Stomach smooth muscle (tissue), 2 donors: ENCODE data around the gene TNIK.

ENCODE experiments used
- H3K27ac ChIP-seq: one replicate; pipeline ENCODE4 v1.7.0; 2013; ENCODE audit warnings: mild to moderate bottlenecking, low read length, inconsistent platforms
- H3K27me3 ChIP-seq, 2 donors: one replicate each; pipeline ENCODE4 v1.7.0; 2013; ENCODE audit warnings: low read length in 2 of 2; ENCODE audit not compliant: insufficient read depth in 2 of 2, control insufficient read depth in 1 of 2
- H3K36me3 ChIP-seq, 2 donors: one replicate each; pipeline ENCODE4 v1.7.0; 2013; ENCODE audit warnings: low read length in 2 of 2; ENCODE audit not compliant: control insufficient read depth in 2 of 2, insufficient read depth in 2 of 2
- H3K4me1 ChIP-seq: one replicate; pipeline ENCODE4 v1.7.0; 2013; ENCODE audit warnings: low read length; ENCODE audit not compliant: control insufficient read depth, insufficient read depth
- H3K4me3 ChIP-seq, 2 donors: one replicate each; pipeline ENCODE4 v1.7.0; 2013; ENCODE audit warnings: low read length in 2 of 2
- H3K9ac ChIP-seq, 2 donors: one replicate each; pipeline ENCODE4 v1.7.0; 2013; ENCODE audit warnings: low read length in 2 of 2, mild to moderate bottlenecking in 1 of 2
- H3K9me3 ChIP-seq, 2 donors: one replicate each; pipeline ENCODE4 v1.7.0; 2013; ENCODE audit warnings: low read length in 2 of 2; ENCODE audit not compliant: control insufficient read depth in 2 of 2
- donor health status: healthy.
- donor health status: Pancreatic carcinoma.

Gene TNIK

DNA sequence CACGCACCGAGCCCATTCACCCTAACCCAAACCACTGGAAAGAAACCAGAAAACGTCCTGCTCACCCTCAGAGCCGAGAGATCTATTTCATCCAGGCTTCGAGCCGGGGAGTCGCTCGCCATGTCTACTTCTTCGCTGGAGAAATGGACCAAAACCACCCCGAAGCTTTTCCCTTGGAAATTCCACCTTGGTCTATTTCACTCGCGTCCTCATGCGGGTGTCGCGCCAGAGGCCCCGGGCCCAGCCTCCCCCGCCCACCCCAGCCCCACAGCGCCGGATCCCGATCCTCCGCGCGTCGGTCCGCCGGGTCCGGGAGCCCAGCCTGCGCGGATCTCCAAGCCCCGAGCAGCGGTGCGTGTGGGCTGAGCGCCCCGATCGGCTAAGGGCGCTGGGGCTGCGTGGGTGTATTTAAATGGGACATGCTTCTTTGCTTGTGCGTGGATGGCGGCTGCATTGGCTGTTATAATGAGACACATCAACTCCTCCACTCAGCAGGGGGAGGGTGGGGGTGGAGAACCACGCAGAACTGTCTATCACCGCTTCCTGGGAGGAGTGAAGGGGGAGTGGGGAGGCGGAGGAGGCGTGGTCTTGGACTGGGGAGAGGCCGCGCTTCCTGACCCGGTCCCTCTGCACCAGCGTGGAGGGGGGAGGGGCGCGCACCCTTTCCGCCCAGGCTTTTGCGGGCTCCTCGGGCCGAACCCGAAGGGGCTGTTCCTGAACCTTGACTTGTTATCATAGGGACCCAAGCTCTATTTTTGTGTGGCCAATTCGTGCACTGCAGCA lies at the start of gene TNIK:
TSS of gene TNIK (minus strand) at position 464 of the 783 bp plus-strand sequence. CDS start at position 122, 342 bp downstream.
- H3K27ac ChIP-seq, result peak within 1 kb of the TSS; percentile 76
- peak within 1 kb of the TSS; percentile 45 to 81 for H3K9ac ChIP-seq
- H3K4me1 ChIP-seq, result peaks cover 27% of the 10 kb centered on the region
- no peaks in the 10 kb centered on the region for H3K9me3 ChIP-seq
- H3K4me3 ChIP-seq, result peak within 1 kb of the TSS; percentile 83 to 88
- H3K27me3 ChIP-seq, result no peaks in the 10 kb centered on the region
- H3K36me3 ChIP-seq, result no peaks in the 10 kb centered on the region

DNA sequence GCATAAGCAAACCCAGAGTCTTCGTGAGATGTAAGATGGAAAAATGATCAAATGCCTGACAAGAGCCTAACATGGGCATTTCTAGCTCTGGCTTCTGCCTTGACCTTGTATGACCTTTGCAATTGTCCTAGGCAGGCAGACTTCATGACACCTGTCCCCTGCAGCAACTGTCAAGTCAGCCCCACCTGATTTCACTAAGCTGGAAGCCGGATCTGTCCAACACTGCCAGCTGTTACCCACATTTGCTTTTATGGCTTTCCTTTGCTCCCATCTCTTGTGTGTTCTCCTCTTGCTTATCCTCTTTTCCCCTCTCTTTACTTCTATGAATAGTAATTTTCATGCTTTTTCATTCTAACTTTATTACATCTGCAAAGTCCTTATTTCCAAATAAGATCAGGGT lies 48.5 kb upstream of the TNIK start:
- H3K4me1 ChIP-seq, result no peaks in the 10 kb centered on the region
- no peak overlapping the region for H3K9ac ChIP-seq
- H3K36me3 ChIP-seq, result no peaks in the 10 kb centered on the region
- H3K9me3 ChIP-seq, result no peaks in the 10 kb centered on the region
- no peak overlapping the region for H3K4me3 ChIP-seq
- H3K27ac ChIP-seq, result no peak overlapping the region
- H3K27me3 ChIP-seq, result no peaks in the 10 kb centered on the region

DNA sequence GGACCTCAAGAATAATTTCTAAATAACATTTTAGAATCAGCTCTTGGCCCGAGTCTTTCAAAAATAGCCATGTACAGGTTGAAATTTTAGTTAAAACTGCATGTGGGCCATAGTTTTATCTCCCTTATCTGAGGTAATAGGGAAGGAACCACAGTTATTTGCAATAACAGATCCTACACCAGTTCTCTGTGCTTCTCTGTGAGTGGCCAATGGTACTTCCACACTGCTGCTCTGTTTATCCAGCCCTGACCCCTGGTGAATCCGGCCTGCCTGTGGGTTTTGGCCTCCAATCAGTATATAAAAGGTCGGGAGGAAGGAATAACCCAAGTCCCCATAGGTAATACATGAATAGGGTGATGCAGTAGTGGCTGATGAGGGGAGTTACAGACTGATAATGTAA lies 48.0 kb upstream of the TNIK start:
- Histone ChIP-seq H3K4me3 (no peak overlapping the region), H3K27me3 (no peaks in the 10 kb centered on the region), H3K36me3 (no peaks in the 10 kb centered on the region), H3K27ac (no peak overlapping the region), H3K9ac (no peak overlapping the region), H3K9me3 (no peaks in the 10 kb centered on the region), H3K4me1 (no peaks in the 10 kb centered on the region)

DNA sequence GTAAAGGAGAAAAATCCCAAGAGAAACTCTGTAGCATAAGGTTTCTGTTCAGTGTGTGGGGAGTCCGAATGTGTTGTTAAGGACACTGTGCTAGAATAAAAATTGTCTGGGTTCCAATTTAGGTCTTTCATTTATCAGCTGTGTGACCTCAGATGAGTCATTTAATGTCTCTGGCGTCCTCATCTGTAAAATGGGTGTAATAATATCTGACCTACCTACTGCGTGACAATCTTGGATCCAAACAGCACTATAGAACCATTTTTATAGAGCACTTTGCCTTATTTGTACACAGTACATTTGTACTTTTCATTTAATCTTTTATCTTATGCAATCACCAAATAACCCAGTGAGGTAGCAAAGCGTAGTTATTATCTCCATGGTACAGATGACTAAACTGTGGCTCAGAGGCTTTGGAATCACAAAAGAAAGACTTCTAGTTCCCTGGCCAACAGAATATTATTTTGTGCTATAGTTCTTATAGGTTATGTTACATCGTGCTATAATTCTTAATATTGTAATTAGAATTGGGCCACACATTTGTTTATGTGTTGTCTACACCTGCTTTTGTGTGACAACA lies 46.6 kb upstream of the TNIK start:
- Histone ChIP-seq H3K4me3 (no peak overlapping the region), H3K27me3 (no peaks in the 10 kb centered on the region), H3K9me3 (no peaks in the 10 kb centered on the region), H3K27ac (no peak overlapping the region), H3K9ac (no peak overlapping the region), H3K4me1 (no peaks in the 10 kb centered on the region), H3K36me3 (no peaks in the 10 kb centered on the region)

DNA sequence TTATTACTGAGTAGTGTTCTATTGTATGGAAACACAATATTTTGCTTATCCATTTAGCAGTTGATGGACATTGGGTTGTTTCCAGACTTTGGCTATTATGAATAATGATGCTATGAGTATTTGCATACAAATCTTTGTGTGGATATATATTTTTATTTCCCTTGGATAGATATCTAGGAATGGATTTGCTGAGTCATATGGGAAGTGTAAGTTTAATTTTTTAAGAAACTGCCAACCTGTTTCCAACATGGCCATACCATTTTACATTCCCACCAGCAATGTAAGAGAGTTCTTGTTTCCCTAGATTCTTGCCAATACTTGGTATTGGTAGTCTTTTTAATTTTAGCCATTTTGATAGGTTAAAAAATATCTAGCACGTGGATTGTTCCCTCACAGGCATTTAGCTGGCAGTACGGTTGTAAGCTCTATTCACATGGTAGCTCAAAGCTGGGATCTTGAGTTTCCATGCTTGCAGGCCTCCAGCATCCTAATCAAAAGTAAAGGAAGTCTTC lies 45.7 kb upstream of the TNIK start:
- Histone ChIP-seq H3K27ac (no peak overlapping the region), H3K4me1 (no peaks in the 10 kb centered on the region)

DNA sequence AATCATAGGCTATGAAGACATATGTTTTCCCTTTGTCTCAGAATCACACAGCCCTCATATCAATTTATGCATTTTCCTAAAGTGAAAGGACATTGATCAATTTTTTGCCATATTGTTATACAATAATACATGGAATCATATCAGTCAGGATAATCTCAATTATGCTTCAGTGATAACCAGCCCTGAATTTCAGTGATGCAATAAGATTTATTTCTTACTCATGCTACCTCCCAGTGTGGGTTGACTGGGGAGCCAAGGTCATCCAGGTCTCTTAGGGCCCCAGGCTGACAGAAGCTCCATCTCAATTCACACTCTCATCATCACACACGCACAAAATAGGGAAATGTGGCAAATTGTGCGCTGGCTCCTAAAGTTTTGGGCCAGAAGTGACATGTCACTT lies 44.2 kb upstream of the TNIK start:
- H3K9ac ChIP-seq, result no peak overlapping the region
- no peaks in the 10 kb centered on the region for H3K27me3 ChIP-seq
- H3K4me1 ChIP-seq, result no peaks in the 10 kb centered on the region
- H3K9me3 ChIP-seq, result no peaks in the 10 kb centered on the region
- no peaks in the 10 kb centered on the region for H3K36me3 ChIP-seq
- no peak overlapping the region for H3K27ac ChIP-seq
- H3K4me3 ChIP-seq, result no peak overlapping the region

More for the DNA sequence above, 45.7 kb upstream of the TNIK start:
- H3K36me3 ChIP-seq, result no peaks in the 10 kb centered on the region
- H3K9me3 ChIP-seq, result no peaks in the 10 kb centered on the region
- no peak overlapping the region for H3K9ac ChIP-seq
- H3K4me3 ChIP-seq, result no peak overlapping the region
- no peaks in the 10 kb centered on the region for H3K27me3 ChIP-seq

DNA sequence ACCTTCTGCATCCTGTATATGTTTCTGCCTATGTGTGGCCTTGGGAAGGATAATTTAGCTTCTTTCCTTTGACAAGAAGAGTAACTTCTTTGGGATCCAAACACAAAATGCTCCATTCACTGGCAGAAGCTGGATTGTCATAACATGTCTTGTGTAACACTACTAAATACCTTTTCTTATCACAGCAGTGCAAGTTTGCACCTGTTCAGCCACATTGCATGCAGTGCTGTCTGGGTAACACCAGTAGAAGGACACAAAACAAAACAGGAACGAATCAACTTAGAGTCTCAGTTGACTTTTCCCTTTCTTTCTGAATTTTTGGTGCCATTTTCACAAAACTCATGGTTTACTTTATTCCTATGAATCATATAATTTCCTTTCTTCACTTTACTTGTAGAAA lies 43.6 kb upstream of the TNIK start:
- H3K4me3 ChIP-seq, result no peak overlapping the region
- H3K27ac ChIP-seq, result no peak overlapping the region
- H3K36me3 ChIP-seq, result no peaks in the 10 kb centered on the region
- no peaks in the 10 kb centered on the region for H3K9me3 ChIP-seq
- no peaks in the 10 kb centered on the region for H3K27me3 ChIP-seq
- no peaks in the 10 kb centered on the region for H3K4me1 ChIP-seq
- H3K9ac ChIP-seq, result no peak overlapping the region

DNA sequence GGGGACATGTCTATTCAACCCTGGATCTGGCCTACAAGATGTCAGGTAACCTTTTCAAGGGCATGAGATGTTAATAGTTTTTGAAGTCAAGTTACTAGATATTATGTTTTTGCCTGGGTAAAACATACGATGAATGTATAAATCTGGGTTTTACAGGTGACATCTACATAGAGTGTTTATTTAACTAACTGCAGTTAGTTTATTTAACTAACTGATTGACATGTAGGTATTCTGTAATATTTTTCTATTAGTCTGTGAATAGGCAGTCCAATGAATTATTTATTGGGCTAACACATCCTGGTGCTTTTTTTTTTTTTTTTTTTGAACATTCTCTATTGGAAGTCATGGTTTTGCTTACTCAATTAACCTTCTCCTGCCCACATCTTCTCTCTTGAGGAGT lies 38.7 kb upstream of the TNIK start:
- Histone ChIP-seq H3K9me3 (no peaks in the 10 kb centered on the region), H3K36me3 (no peaks in the 10 kb centered on the region), H3K27ac (no peak overlapping the region), H3K27me3 (no peaks in the 10 kb centered on the region), H3K9ac (no peak overlapping the region), H3K4me3 (no peak overlapping the region), H3K4me1 (no peaks in the 10 kb centered on the region)

DNA sequence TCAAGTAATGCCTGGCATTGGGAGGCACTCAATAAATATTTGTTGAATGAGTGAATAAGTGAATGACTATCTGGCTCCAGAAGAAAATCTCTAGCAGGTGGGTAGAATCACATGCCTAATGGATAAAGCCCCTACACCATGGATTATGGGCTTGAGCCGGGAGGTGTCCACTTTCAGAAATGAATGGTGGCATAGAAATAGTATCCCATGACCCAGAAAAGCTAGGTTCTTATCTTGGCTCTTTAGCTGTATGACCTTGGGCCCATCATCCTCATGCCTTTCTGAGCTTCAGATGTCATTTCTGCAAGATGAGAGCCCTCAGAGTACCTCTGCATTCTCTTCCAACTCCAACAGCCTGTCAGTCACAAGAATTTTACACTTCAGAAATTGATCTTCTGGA lies 37.3 kb upstream of the TNIK start:
- Histone ChIP-seq H3K4me1 (no peaks in the 10 kb centered on the region), H3K27me3 (no peaks in the 10 kb centered on the region), H3K9ac (no peak overlapping the region), H3K27ac (no peak overlapping the region), H3K9me3 (no peaks in the 10 kb centered on the region), H3K4me3 (no peak overlapping the region), H3K36me3 (no peaks in the 10 kb centered on the region)

DNA sequence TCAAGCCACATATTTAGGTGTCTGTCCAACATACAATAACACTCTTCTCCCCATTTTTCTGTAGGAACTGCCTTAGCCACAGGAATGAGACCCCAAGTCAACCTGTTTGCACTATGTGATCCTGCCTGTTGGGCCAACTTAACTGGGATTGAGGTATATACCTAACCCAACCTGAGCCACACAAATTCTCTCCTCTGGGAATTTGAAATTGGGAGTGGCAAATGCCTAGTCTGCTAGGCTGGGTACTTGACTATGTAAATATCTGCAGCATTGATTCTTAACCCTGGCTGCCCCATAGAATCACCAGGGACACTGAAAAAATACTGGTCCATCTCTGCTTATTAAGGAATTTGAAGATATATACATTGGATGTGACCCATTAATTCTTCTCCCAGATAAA lies 35.2 kb upstream of the TNIK start:
- H3K27ac ChIP-seq, result no peak overlapping the region
- H3K36me3 ChIP-seq, result no peaks in the 10 kb centered on the region
- H3K9ac ChIP-seq, result no peak overlapping the region
- H3K4me1 ChIP-seq, result no peaks in the 10 kb centered on the region
- no peak overlapping the region for H3K4me3 ChIP-seq
- no peaks in the 10 kb centered on the region for H3K9me3 ChIP-seq
- no peaks in the 10 kb centered on the region for H3K27me3 ChIP-seq
